ENCODE data around the gene ASB13.

- TF ChIP-seq POLR2AphosphoS5 (IDR thresholded peaks at IDR 0.05; ENCODE audit: low read depth, low read length) (no peak), TAF1 (IDR thresholded peaks at IDR 0.05; ENCODE audit: low read depth, low read length) (no peak)
These were observed 3.2 kb upstream of the ASB13 start for GRCh38 chr10:5669604-5670003.

Measured in GM12891 (cell line).